Measurements from ENCODE around the gene NOS2.

Gene NOS2

DNA sequence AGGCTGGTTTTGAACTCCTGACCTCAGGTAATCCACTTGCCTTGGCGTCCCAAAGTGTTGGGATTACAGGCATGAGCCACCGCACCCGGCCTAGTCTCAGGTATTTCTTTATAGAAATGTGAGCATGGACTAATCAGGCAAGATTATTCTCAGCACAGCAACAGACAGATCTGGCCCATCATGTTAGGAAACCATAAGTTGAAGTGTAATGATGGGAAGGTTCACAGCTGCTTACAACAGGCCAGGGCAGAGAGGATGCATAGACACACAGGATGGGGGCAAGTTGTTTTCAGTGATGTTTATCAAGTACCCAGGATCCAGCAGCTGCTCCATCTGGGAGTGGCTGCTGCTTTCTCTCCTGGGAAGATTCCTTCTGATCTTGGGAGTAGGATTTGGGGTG lies 16.6 kb upstream of the NOS2 start:
- no peak overlapping the region for H3K4me3 ChIP-seq (ENCODE audit: insufficient read length, low read depth)
- no peak for DNase-seq (ENCODE audit: low read depth, low spot score)
- H3K36me3 ChIP-seq (ENCODE audit: insufficient read depth, insufficient read length, low read length), result no peaks in the 10 kb centered on the region
- H3K9me3 ChIP-seq (ENCODE audit: insufficient read depth, low read length), result peaks cover 10% of the 10 kb centered on the region; the same call in 1 of the 2 replicates
- H3K4me1 ChIP-seq (ENCODE audit: insufficient read depth, insufficient read length), result no peaks in the 10 kb centered on the region
- no peaks in the 10 kb centered on the region for H3K27me3 ChIP-seq (ENCODE audit: insufficient read depth, insufficient read length)
- H3K9ac ChIP-seq (ENCODE audit: insufficient read length, low read depth), result no peak overlapping the region
- TF ChIP-seq YY1 (IDR thresholded peaks at IDR 0.05; ENCODE audit: insufficient read depth, insufficient read length) (no peak), SUZ12 (IDR thresholded peaks at IDR 0.05; ENCODE audit: extremely low read depth, insufficient read depth, insufficient read length) (no peak), ZNF274 (IDR thresholded peaks at IDR 0.05; ENCODE audit: low read depth, low read length) (no peak)

DNA sequence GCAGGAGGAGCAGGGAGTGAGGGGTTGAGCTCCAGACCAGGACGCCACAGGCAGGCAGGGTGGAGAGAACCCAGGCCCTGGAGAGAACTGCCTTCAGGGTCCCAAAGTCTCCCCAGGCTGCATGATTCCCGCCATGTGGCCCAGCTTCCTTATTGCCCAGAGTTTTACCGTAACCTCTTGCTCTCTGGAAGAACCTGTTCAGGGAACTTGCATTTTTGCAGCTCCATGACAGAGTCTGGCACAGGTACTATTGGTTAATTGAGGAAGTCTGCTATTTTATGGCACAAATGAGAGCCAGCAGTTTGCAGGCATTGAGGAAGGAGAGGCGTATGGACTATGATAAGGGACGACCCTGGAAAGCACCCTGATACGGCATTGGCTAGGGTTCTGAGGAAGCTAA lies 11.6 kb upstream of the NOS2 start:
- no peak for DNase-seq (ENCODE audit: low read depth, low spot score)
- H3K4me3 ChIP-seq (ENCODE audit: insufficient read length, low read depth), result no peak overlapping the region
- H3K27me3 ChIP-seq (ENCODE audit: insufficient read depth, insufficient read length), result no peaks in the 10 kb centered on the region
- TF ChIP-seq SUZ12 (IDR thresholded peaks at IDR 0.05; ENCODE audit: extremely low read depth, insufficient read depth, insufficient read length), result no peak
- no peak for TF ChIP-seq YY1 (IDR thresholded peaks at IDR 0.05; ENCODE audit: insufficient read depth, insufficient read length)
- TF ChIP-seq ZNF274 (IDR thresholded peaks at IDR 0.05; ENCODE audit: low read depth, low read length), result no peak
- H3K9me3 ChIP-seq (ENCODE audit: insufficient read depth, low read length), result 0 out of 2 replicates have a peak, but pooled peaks cover 4% of the 10 kb centered on the region
- H3K36me3 ChIP-seq (ENCODE audit: insufficient read depth, insufficient read length, low read length), result no peaks in the 10 kb centered on the region
- no peaks in the 10 kb centered on the region for H3K4me1 ChIP-seq (ENCODE audit: insufficient read depth, insufficient read length)
- H3K9ac ChIP-seq (ENCODE audit: insufficient read length, low read depth), result no peak overlapping the region

DNA sequence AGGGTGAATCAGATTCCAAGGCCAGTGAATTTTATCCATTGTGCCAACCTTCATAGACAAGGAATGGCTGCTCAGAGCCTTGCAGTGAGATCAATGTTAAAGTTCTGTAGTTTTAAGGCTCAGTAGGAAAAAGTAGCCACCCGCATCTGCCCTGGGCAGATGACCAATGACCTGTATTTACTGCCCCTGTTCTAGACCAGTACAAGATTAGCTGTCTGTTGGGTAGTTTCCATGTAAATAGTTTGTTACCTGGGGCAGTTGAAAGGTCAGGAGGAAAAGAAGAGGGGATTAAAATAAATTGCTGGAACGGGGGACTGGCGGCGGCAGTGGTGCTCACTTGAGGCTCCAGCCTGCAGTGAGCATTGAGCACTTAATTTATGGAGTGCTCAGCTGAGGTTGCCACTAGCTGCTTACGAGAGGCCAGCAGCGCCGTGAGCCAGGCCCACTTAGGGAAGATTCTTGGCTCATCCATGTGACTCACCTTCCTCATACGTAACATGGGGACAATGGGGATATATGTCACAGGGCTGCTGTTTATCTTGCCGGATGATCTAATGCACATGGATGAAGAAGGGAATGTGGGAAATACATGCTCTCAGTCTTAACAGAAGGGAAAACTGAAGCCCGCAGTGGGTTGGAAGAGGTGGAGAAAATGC lies 10.7 kb upstream of the NOS2 start:
- Histone ChIP-seq H3K4me3 (ENCODE audit: insufficient read length, low read depth) (no peak overlapping the region), H3K36me3 (ENCODE audit: insufficient read depth, insufficient read length, low read length) (no peaks in the 10 kb centered on the region), H3K9me3 (ENCODE audit: insufficient read depth, low read length) (0 out of 2 replicates have a peak, but pooled peaks cover 4% of the 10 kb centered on the region), H3K4me1 (ENCODE audit: insufficient read depth, insufficient read length) (no peaks in the 10 kb centered on the region), H3K9ac (ENCODE audit: insufficient read length, low read depth) (no peak overlapping the region), H3K27me3 (ENCODE audit: insufficient read depth, insufficient read length) (no peaks in the 10 kb centered on the region)
- DNase-seq (ENCODE audit: low read depth, low spot score), result no peak
- TF ChIP-seq YY1 (IDR thresholded peaks at IDR 0.05; ENCODE audit: insufficient read depth, insufficient read length) (no peak), SUZ12 (IDR thresholded peaks at IDR 0.05; ENCODE audit: extremely low read depth, insufficient read depth, insufficient read length) (no peak), ZNF274 (IDR thresholded peaks at IDR 0.05; ENCODE audit: low read depth, low read length) (no peak)

DNA sequence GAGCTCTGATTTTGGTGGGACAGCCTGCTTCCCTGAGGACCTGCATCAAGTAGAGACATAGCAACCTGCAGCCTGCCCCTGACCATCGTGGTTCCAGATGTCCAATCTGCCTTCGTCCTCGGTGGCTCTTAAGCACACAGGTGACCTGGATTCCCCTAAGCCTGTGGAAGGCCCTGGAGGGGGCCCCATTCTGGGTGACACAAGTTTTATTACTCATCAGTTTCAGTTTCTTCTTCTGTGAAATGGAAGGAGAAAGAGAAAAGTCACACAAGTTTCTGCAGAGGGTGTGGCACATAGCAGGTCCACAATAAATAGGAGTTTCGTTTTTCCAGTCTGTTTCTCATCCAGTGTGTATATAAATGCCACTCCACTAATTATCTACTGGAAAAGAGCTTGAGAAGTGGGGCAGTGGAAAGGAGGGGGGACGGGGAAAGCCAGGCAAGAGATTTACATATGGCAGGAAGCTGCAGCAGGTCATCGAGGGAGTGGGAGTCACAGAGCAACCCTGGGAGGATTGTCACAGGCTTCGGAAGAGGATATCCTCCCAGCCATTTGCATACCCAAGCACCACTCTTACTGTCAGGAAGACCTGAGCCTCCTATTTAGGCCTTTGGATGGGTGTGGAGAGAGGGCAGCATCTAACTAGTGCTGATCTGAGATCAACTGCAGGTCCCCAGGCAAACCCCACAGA lies 10.0 kb upstream of the NOS2 start:
- DNase-seq (ENCODE audit: low read depth, low spot score), result no peak
- no peak for TF ChIP-seq YY1 (IDR thresholded peaks at IDR 0.05; ENCODE audit: insufficient read depth, insufficient read length)
- no peak for TF ChIP-seq SUZ12 (IDR thresholded peaks at IDR 0.05; ENCODE audit: extremely low read depth, insufficient read depth, insufficient read length)
- TF ChIP-seq ZNF274 (IDR thresholded peaks at IDR 0.05; ENCODE audit: low read depth, low read length), result no peak
- no peaks in the 10 kb centered on the region for H3K27me3 ChIP-seq (ENCODE audit: insufficient read depth, insufficient read length)
- H3K36me3 ChIP-seq (ENCODE audit: insufficient read depth, insufficient read length, low read length), result no peaks in the 10 kb centered on the region
- no peak overlapping the region for H3K9ac ChIP-seq (ENCODE audit: insufficient read length, low read depth)
- 0 out of 2 replicates have a peak, but pooled peaks cover 4% of the 10 kb centered on the region for H3K9me3 ChIP-seq (ENCODE audit: insufficient read depth, low read length)
- H3K4me3 ChIP-seq (ENCODE audit: insufficient read length, low read depth), result no peak overlapping the region
- H3K4me1 ChIP-seq (ENCODE audit: insufficient read depth, insufficient read length), result no peaks in the 10 kb centered on the region

DNA sequence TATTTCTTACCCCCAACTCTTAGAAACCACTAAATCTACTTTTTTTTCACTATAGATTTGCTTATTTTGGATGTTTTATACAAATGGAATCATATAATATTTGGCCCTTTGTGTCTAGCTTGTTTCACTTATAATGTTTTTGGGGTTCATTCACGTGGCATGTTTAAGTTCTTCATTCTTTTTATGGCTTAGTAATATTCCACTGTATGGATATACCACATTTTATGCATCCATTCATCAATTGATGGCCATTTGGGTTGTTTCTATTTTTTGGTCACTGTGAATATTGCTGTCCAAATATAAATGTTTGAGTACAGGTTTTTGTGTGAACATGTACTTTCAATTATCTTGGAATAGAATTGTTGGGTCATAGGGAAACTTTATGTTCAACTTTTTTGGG lies 9.2 kb upstream of the NOS2 start:
- Histone ChIP-seq H3K27me3 (ENCODE audit: insufficient read depth, insufficient read length) (no peaks in the 10 kb centered on the region), H3K9me3 (ENCODE audit: insufficient read depth, low read length) (0 out of 2 replicates have a peak, but pooled peaks cover 4% of the 10 kb centered on the region), H3K4me3 (ENCODE audit: insufficient read length, low read depth) (no peak overlapping the region), H3K36me3 (ENCODE audit: insufficient read depth, insufficient read length, low read length) (no peaks in the 10 kb centered on the region), H3K9ac (ENCODE audit: insufficient read length, low read depth) (no peak overlapping the region), H3K4me1 (ENCODE audit: insufficient read depth, insufficient read length) (no peaks in the 10 kb centered on the region)
- no peak for DNase-seq (ENCODE audit: low read depth, low spot score)
- no peak for TF ChIP-seq YY1 (IDR thresholded peaks at IDR 0.05; ENCODE audit: insufficient read depth, insufficient read length)
- no peak for TF ChIP-seq ZNF274 (IDR thresholded peaks at IDR 0.05; ENCODE audit: low read depth, low read length)

DNA sequence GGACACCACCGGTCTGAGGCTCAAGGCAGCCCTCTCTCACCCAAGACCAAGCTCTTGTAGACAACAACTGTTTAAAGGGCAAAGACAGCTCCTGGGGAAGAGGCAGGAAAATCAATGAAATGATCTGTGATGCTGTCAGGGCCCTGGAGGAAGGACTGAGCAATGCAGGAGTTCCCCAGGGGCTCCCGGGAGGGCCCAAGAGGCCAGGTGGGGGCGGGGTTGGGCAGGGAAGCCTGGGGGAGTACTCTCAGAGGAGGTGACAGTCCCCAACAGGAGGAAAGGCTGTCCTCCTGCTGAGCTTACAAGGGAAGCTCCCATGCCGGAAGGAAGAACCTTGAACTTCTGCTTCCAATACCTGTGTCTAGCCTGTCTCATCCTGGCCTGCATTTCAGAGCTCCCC lies 8.3 kb upstream of the NOS2 start:
- Histone ChIP-seq H3K27me3 (ENCODE audit: insufficient read depth, insufficient read length) (no peaks in the 10 kb centered on the region), H3K36me3 (ENCODE audit: insufficient read depth, insufficient read length, low read length) (no peaks in the 10 kb centered on the region), H3K4me3 (ENCODE audit: insufficient read length, low read depth) (no peak overlapping the region), H3K9me3 (ENCODE audit: insufficient read depth, low read length) (0 out of 2 replicates have a peak, but pooled peaks cover 4% of the 10 kb centered on the region), H3K4me1 (ENCODE audit: insufficient read depth, insufficient read length) (no peaks in the 10 kb centered on the region), H3K9ac (ENCODE audit: insufficient read length, low read depth) (no peak overlapping the region)
- no peak for TF ChIP-seq ZNF274 (IDR thresholded peaks at IDR 0.05; ENCODE audit: low read depth, low read length)
- no peak for DNase-seq (ENCODE audit: low read depth, low spot score)

DNA sequence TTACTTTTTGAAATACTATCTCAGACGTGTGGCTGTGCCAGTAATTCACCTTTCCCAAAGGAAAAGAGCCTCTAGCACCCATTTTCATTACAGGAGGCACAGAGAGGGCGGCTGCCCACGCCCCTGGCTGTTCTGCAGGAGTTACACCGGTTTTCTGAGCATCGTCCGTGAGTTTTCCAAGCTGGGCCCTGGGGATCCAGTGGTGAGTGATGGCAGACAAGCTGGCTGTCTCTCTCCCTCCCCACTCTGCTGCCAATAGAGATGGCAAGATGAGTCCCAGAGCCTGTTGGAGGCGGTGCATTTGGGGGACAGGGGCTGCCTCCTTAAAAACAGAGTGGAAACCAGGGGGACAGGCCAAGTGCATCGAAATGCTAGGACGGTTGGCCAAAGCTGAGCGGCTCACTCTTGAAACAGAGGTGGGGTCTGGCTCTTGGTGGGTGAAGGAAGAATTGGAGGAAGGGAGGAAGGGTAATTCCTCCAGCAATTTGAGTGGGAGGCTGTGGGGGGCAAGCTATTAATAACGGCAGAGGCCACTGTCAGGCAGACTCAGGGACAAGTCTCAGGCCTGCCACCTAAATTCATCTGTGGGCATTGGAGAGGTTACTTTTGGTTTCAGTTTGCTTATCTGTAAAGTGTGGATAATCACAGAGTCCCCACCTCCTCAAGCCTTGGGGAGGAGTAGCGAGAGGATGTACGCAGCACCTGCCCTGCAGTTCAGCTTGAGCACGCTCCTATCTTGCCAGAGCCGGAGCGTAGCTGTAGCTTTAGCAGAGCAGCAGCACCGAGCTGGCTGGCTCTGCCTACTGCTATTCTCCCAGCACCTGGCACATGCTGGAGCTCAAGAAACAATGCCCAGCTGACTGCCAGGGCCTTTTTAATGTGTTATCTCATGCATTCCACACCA lies 7.5 kb upstream of the NOS2 start:
- H3K9ac ChIP-seq (ENCODE audit: insufficient read length, low read depth), result no peak overlapping the region
- H3K36me3 ChIP-seq (ENCODE audit: insufficient read depth, insufficient read length, low read length), result no peaks in the 10 kb centered on the region
- TF ChIP-seq ZNF274 (IDR thresholded peaks at IDR 0.05; ENCODE audit: low read depth, low read length) (no peak), SUZ12 (IDR thresholded peaks at IDR 0.05; ENCODE audit: extremely low read depth, insufficient read depth, insufficient read length) (no peak), YY1 (IDR thresholded peaks at IDR 0.05; ENCODE audit: insufficient read depth, insufficient read length) (no peak)
- DNase-seq (ENCODE audit: low read depth, low spot score), result no peak
- no peak overlapping the region for H3K4me3 ChIP-seq (ENCODE audit: insufficient read length, low read depth)
- 0 out of 2 replicates have a peak, but pooled peaks cover 4% of the 10 kb centered on the region for H3K9me3 ChIP-seq (ENCODE audit: insufficient read depth, low read length)
- no peaks in the 10 kb centered on the region for H3K27me3 ChIP-seq (ENCODE audit: insufficient read depth, insufficient read length)
- H3K4me1 ChIP-seq (ENCODE audit: insufficient read depth, insufficient read length), result no peaks in the 10 kb centered on the region
